ENCODE results near the gene ZMAT3.

Gene ZMAT3

DNA sequence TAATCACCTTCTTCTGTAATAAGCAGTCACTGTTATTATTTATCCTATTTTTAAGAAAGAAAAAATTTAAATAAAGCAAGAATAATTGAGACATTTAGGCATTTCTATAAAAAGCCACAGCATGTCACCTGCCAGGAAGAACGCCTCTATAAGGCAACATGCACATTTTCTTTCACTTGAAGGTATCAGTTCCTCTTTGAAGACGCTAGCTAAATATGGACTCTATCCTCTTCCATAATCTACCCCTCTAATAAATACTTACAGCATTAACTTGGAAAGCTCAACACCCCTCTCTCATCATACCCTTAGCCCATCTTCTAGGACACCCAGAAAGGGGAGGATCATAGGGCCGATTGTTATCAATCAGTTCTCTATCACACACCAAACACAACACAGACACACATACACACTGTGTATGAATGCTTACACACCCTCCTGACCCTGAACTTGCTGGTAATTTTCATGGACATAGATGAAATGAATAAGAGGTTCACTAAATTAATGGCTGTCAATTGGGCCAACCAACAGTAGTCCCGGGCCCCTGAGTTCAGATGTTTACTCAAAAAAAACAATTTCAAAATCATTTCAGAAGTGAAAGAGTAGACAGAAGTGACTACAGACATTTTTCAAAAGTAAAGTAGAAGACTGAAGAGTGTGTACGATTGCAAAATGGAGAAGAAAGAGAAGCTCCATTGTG is 102.5 kb downstream of the ZMAT3 start:
- no peak overlapping the region for H3K4me3 ChIP-seq (ENCODE audit: low read depth, low read length)
- no peak for DNase-seq (ENCODE audit: low read depth)
